Measurements from ENCODE around the gene ABCA2. TPM values are rescaled to one million over a fixed set of nuclear protein-coding genes. Genes with fewer than 3 reads are reported as not detected.

The ABCA2 gene
- total RNA-seq, 1 experiment from 2014 or later, result 114 TPM

- CTCF ChIA-PET, result no interaction called here
- no peak overlapping the region for H3K4me2 ChIP-seq (ENCODE audit: low read length)
- H3K36me3 ChIP-seq (ENCODE audit: control insufficient read depth in 1 of 2, insufficient read depth in 2 of 2, low read length in 2 of 2), result no peaks in the 10 kb centered on the region
- no peak overlapping the region for H3K4me3 ChIP-seq (replicated peaks in 1 of 2; ENCODE audit: low read depth in 1 of 2, low read length in 2 of 2)
- H3K79me2 ChIP-seq (ENCODE audit: insufficient read depth, low read length), result no peaks in the 10 kb centered on the region
- no peaks in the 10 kb centered on the region for H3K9me2 ChIP-seq (ENCODE audit: insufficient read depth)
- H3K27me3 ChIP-seq (ENCODE audit: insufficient read depth, low read length), result no peaks in the 10 kb centered on the region
- no peaks in the 10 kb centered on the region for H4K20me1 ChIP-seq (ENCODE audit: insufficient read depth)
- H3K9me3 ChIP-seq (ENCODE audit: control insufficient read depth in 1 of 2, insufficient read depth in 1 of 2, low read depth in 1 of 2, low read length in 2 of 2), result no peaks in the 10 kb centered on the region
- intact Hi-C loops (cut with micrococcal nuclease), result no loop called here
- no peaks in the 10 kb centered on the region for H3K4me1 ChIP-seq (ENCODE audit: control insufficient read depth in 1 of 2, insufficient read depth in 2 of 2, low read length in 2 of 2)
- H3K27ac ChIP-seq (ENCODE audit: low read depth, low read length), result no peak overlapping the region
- H2AFZ ChIP-seq (ENCODE audit: low read depth, low read length, poor library complexity, severe bottlenecking), result no peak overlapping the region
- no peak overlapping the region for H3K9ac ChIP-seq (ENCODE audit: low read length)
- RAD21 ChIA-PET (ENCODE audit: low non-redundant PET in 1 of 2, low total read pairs in 2 of 2, uncharacterized antibody in 2 of 2, unreplicated experiment in 2 of 2), result no interaction called here
- no peak for DNase-seq (ENCODE audit: low read depth, low spot score)
- no peak for TF ChIP-seq ATF3 (IDR thresholded peaks at IDR 0.05)
- TF ChIP-seq EZH2 (IDR thresholded peaks at IDR 0.05), result no peak
- no peak for TF ChIP-seq SRF (IDR thresholded peaks at IDR 0.05; ENCODE audit: low read depth)
- TF ChIP-seq EGR1 (IDR thresholded peaks at IDR 0.05; ENCODE audit: low read depth), result no peak
- no peak for TF ChIP-seq ZFX (IDR thresholded peaks at IDR 0.05)
- no peak for TF ChIP-seq ZBTB33 (IDR thresholded peaks at IDR 0.05; ENCODE audit: extremely low read depth, insufficient replicate concordance, low read length)
- TF ChIP-seq TCF7L2 (IDR thresholded peaks at IDR 0.05; ENCODE audit: borderline replicate concordance, extremely low read depth, insufficient read depth, insufficient read length), result no peak
- TF ChIP-seq ZNF274 (IDR thresholded peaks at IDR 0.05; ENCODE audit: low read depth, low read length), result no peak
- TF ChIP-seq JUND (IDR thresholded peaks at IDR 0.05), result no peak
- no peak for TF ChIP-seq MAX (IDR thresholded peaks at IDR 0.05)
- no peak for TF ChIP-seq CEBPB (IDR thresholded peaks at IDR 0.05; ENCODE audit: low read depth)
- no peak for TF ChIP-seq POLR2AphosphoS5 (IDR thresholded peaks at IDR 0.05; ENCODE audit: low read depth, low read length)
- no peak for TF ChIP-seq CTCF (IDR thresholded peaks at IDR 0.05 in 2 of 3, conservative IDR thresholded peaks at IDR 0.05 in 1 of 3; ENCODE audit: borderline replicate concordance in 1 of 3, insufficient read depth in 1 of 3, low read depth in 2 of 3, low read length in 2 of 3)
- TF ChIP-seq EZH2phosphoT487 (IDR thresholded peaks at IDR 0.05; ENCODE audit: borderline replicate concordance), result no peak
- no peak for TF ChIP-seq ELF1 (IDR thresholded peaks at IDR 0.05; ENCODE audit: borderline replicate concordance, low read depth)
- no peak for TF ChIP-seq FOSL1 (IDR thresholded peaks at IDR 0.05; ENCODE audit: low read depth)
- TF ChIP-seq RAD21 (IDR thresholded peaks at IDR 0.05; ENCODE audit: low read depth), result no peak
- TF ChIP-seq CBX3 (IDR thresholded peaks at IDR 0.05; ENCODE audit: low read depth), result no peak
- TF ChIP-seq YY1 (IDR thresholded peaks at IDR 0.05; ENCODE audit: extremely low read depth, insufficient replicate concordance, low read depth, low read length), result no peak
- POLR2A ChIA-PET, result no interaction called here
- ATAC-seq, result no peak
- BruUV-seq (replicated peaks), result no TSS peak
Measured at GRCh38 chr9:136985027-136985602, 42.9 kb downstream of the ABCA2 start.

Measured in HCT116 (cell line).